Ectodermal cell (in vitro differentiated cells): ENCODE results near the gene ZBTB46.

Experiments
- H3K27ac ChIP-seq: 2 replicates; pipeline ENCODE4 v1.7.0; 2013; ENCODE audit warnings: mild to moderate bottlenecking, low read depth, low read length; ENCODE audit not compliant: insufficient read depth, poor library complexity, severe bottlenecking
- H3K27me3 ChIP-seq: 2 replicates; pipeline ENCODE4 v1.7.0; 2013; ENCODE audit warnings: mild to moderate bottlenecking, low read length; ENCODE audit not compliant: insufficient read depth, control insufficient read depth, poor library complexity, severe bottlenecking
- H3K36me3 ChIP-seq: one replicate; pipeline ENCODE4 v1.7.0; 2013; ENCODE audit warnings: low read length; ENCODE audit not compliant: control insufficient read depth, insufficient read depth
- H3K4me1 ChIP-seq: one replicate; pipeline ENCODE4 v1.7.0; 2013; ENCODE audit warnings: low read length; ENCODE audit not compliant: control insufficient read depth, insufficient read depth
- H3K4me3 ChIP-seq: 2 replicates; pipeline ENCODE4 v1.7.0; 2013; ENCODE audit warnings: low read depth, low read length, control low read depth; ENCODE audit not compliant: insufficient read depth
- H3K9me3 ChIP-seq: 2 replicates; pipeline ENCODE4 v1.7.0; 2013; ENCODE audit warnings: mild to moderate bottlenecking, low read length, moderate library complexity; ENCODE audit not compliant: control insufficient read depth
- WGBS, 2 experiments: methylation state at CpG; one replicate each; pipeline ENCODE4 v1.1.7; 2013; ENCODE audit warnings: missing lambda C conversion rate in 2 of 2; 5-methylcytosine and 5-hydroxymethylcytosine counted together

Gene ZBTB46

GRCh38 chr20:63752411-63753101 lies 78.5 kb downstream of the ZBTB46 start:
- WGBS, 2 experiments = 90 to 92% methylated on average over 50 of the region's 50 CpGs
- no peaks in the 10 kb centered on the region for H3K36me3 ChIP-seq

GRCh38 chr20:63751471-63752271 lies 79.4 kb downstream of the ZBTB46 start:
- no peaks in the 10 kb centered on the region for H3K9me3 ChIP-seq
- H3K4me1 ChIP-seq = no peaks in the 10 kb centered on the region
- no peaks in the 10 kb centered on the region for H3K36me3 ChIP-seq
- no peak overlapping the region for H3K27ac ChIP-seq
- WGBS, 2 experiments = 84 to 90% methylated on average over 42 to 45 of the region's 45 CpGs
- H3K4me3 ChIP-seq = no peak overlapping the region
- no peaks in the 10 kb centered on the region for H3K27me3 ChIP-seq

More at GRCh38 chr20:63752411-63753101, 78.5 kb downstream of the ZBTB46 start:
- H3K4me1 ChIP-seq = no peaks in the 10 kb centered on the region
- H3K4me3 ChIP-seq = no peak overlapping the region
- H3K9me3 ChIP-seq = no peaks in the 10 kb centered on the region
- no peaks in the 10 kb centered on the region for H3K27me3 ChIP-seq
- H3K27ac ChIP-seq = no peak overlapping the region

GRCh38 chr20:63750807-63751470 lies 80.1 kb downstream of the ZBTB46 start:
- Histone ChIP-seq H3K4me3 (no peak overlapping the region), H3K27me3 (no peaks in the 10 kb centered on the region), H3K4me1 (no peaks in the 10 kb centered on the region), H3K36me3 (no peaks in the 10 kb centered on the region), H3K27ac (no peak overlapping the region), H3K9me3 (no peaks in the 10 kb centered on the region)
- 84% methylated on average over 26 of the region's 26 CpGs for WGBS, 2 experiments

- 96% methylated on average over 16 of the region's 16 CpGs for WGBS, 2 experiments
- Histone ChIP-seq H3K9me3 (no peaks in the 10 kb centered on the region), H3K36me3 (no peaks in the 10 kb centered on the region)
Measured at GRCh38 chr20:63749597-63750508, 81.2 kb downstream of the ZBTB46 start.

GRCh38 chr20:63748934-63749270 lies 82.2 kb downstream of the ZBTB46 start:
- H3K4me3 ChIP-seq = no peak overlapping the region
- no peaks in the 10 kb centered on the region for H3K36me3 ChIP-seq
- peaks cover 4% of the 10 kb centered on the region for H3K4me1 ChIP-seq
- WGBS, 2 experiments = 93 to 94% methylated on average over 11 of the region's 11 CpGs
- H3K9me3 ChIP-seq = no peaks in the 10 kb centered on the region
- no peak overlapping the region for H3K27ac ChIP-seq
- no peaks in the 10 kb centered on the region for H3K27me3 ChIP-seq

More at GRCh38 chr20:63749597-63750508, 81.2 kb downstream of the ZBTB46 start:
- H3K27ac ChIP-seq = no peak overlapping the region
- no peak overlapping the region for H3K4me3 ChIP-seq
- no peaks in the 10 kb centered on the region for H3K27me3 ChIP-seq
- H3K4me1 ChIP-seq = peaks cover 3% of the 10 kb centered on the region

GRCh38 chr20:63748070-63748933 lies 82.8 kb downstream of the ZBTB46 start:
- Histone ChIP-seq H3K4me1 (peaks cover 4% of the 10 kb centered on the region), H3K27me3 (no peaks in the 10 kb centered on the region), H3K36me3 (no peaks in the 10 kb centered on the region), H3K9me3 (no peaks in the 10 kb centered on the region), H3K27ac (no peak overlapping the region), H3K4me3 (no peak overlapping the region)
- WGBS, 2 experiments = 84 to 86% methylated on average over 20 of the region's 20 CpGs

- Histone ChIP-seq H3K27ac (no peak overlapping the region), H3K9me3 (no peaks in the 10 kb centered on the region), H3K4me1 (peaks cover 4% of the 10 kb centered on the region), H3K4me3 (no peak overlapping the region), H3K36me3 (no peaks in the 10 kb centered on the region), H3K27me3 (no peaks in the 10 kb centered on the region)
- WGBS, 2 experiments = 81 to 84% methylated on average over 13 of the region's 13 CpGs
Measured at GRCh38 chr20:63747622-63748069, 83.4 kb downstream of the ZBTB46 start.

GRCh38 chr20:63746751-63747315 lies 84.2 kb downstream of the ZBTB46 start:
- no peaks in the 10 kb centered on the region for H3K9me3 ChIP-seq
- H3K4me1 ChIP-seq = peaks cover 4% of the 10 kb centered on the region
- peaks cover 8% of the 10 kb centered on the region for H3K36me3 ChIP-seq
- H3K4me3 ChIP-seq = no peak overlapping the region
- no peaks in the 10 kb centered on the region for H3K27me3 ChIP-seq
- WGBS, 2 experiments = 94 to 95% methylated on average over 47 of the region's 47 CpGs
- no peak overlapping the region for H3K27ac ChIP-seq
